Measurements from ENCODE around the gene ESAM.

The ESAM gene

GRCh38 chr11:124753205-124753604, 8.9 kb downstream of the ESAM start:
- no peak for DNase-seq (ENCODE audit: low spot score)

GRCh38 chr11:124752471-124753102, 9.5 kb downstream of the ESAM start:
- DNase-seq (ENCODE audit: low spot score): no peak

GRCh38 chr11:124751741-124752470, 10.2 kb downstream of the ESAM start, which contains the start of gene VSIG2:
Gene VSIG2 (minus strand): TSS chr11:124752255. CDS start chr11:124752137, 118 bp downstream.
- no peak for DNase-seq (ENCODE audit: low spot score)

- DNase-seq (ENCODE audit: low spot score): no peak
Measured at GRCh38 chr11:124751391-124751740, 10.7 kb downstream of the ESAM start.

- DNase-seq (ENCODE audit: low spot score): no peak
Measured at GRCh38 chr11:124749912-124750311, 12.2 kb downstream of the ESAM start.

GRCh38 chr11:124748481-124749343, 13.4 kb downstream of the ESAM start:
- DNase-seq (ENCODE audit: low spot score): no peak

- no peak for DNase-seq (ENCODE audit: low spot score)
Measured at GRCh38 chr11:124748100-124748418, 14.0 kb downstream of the ESAM start.

- no peak for DNase-seq (ENCODE audit: low spot score)
Measured at GRCh38 chr11:124747406-124748099, 14.5 kb downstream of the ESAM start.

- peak; percentile 80 for DNase-seq (ENCODE audit: low spot score)
Measured at GRCh38 chr11:124746621-124747243, 15.4 kb downstream of the ESAM start.

- peak; percentile 26 for DNase-seq (ENCODE audit: low spot score)
Measured at GRCh38 chr11:124745835-124746620, 16.1 kb downstream of the ESAM start.

- DNase-seq (ENCODE audit: low spot score): no peak
Measured at GRCh38 chr11:124745270-124745834, 16.7 kb downstream of the ESAM start.

- no peak for DNase-seq (ENCODE audit: low spot score)
Measured at GRCh38 chr11:124743050-124743449, 19.0 kb downstream of the ESAM start.

GRCh38 chr11:124742555-124742954, 19.5 kb downstream of the ESAM start:
- no peak for DNase-seq (ENCODE audit: low spot score)

GRCh38 chr11:124740277-124740882, 21.7 kb downstream of the ESAM start:
- DNase-seq (ENCODE audit: low spot score): peak; percentile 52

GRCh38 chr11:124739479-124740276, 22.4 kb downstream of the ESAM start, which contains the start of gene NRGN:
Gene NRGN (plus strand): TSS chr11:124739942. CDS start chr11:124740085, 143 bp downstream.
- peak; percentile 80 for DNase-seq (ENCODE audit: low spot score)

GRCh38 chr11:124738713-124739478, 23.2 kb downstream of the ESAM start:
- DNase-seq (ENCODE audit: low spot score): no peak

GRCh38 chr11:124737638-124738305, 24.3 kb downstream of the ESAM start:
- DNase-seq (ENCODE audit: low spot score): no peak

- no peak for DNase-seq (ENCODE audit: low spot score)
Measured at GRCh38 chr11:124736736-124737135, 25.4 kb downstream of the ESAM start.

All from CD4-positive, alpha-beta T cell treated with Interleukin-15 for 4 hours (primary cell).